ENCODE data around the gene ARPP21.

Gene ARPP21

GRCh38 chr3:35670408-35670965 lies 31.2 kb downstream of the ARPP21 start:
- no peak for DNase-seq (ENCODE audit: low spot score)
- in situ Hi-C loops (cut with MboI; ENCODE audit: low sequenced_read_pairs, unreplicated experiment): no loop called here
- TF ChIP-seq CTCF (IDR thresholded peaks at IDR 0.05; ENCODE audit: borderline replicate concordance, control extremely low read depth, extremely low read depth, insufficient read depth, missing control alignments): no peak

- no peak for TF ChIP-seq CTCF (IDR thresholded peaks at IDR 0.05; ENCODE audit: borderline replicate concordance, control extremely low read depth, extremely low read depth, insufficient read depth, missing control alignments)
- in situ Hi-C loops (cut with MboI; ENCODE audit: low sequenced_read_pairs, unreplicated experiment): no loop called here
- no peak for DNase-seq (ENCODE audit: low spot score)
Measured at GRCh38 chr3:35671483-35671882, 32.2 kb downstream of the ARPP21 start.

GRCh38 chr3:35673017-35673416 lies 33.7 kb downstream of the ARPP21 start:
- no peak for DNase-seq (ENCODE audit: low spot score)
- no peak for TF ChIP-seq CTCF (IDR thresholded peaks at IDR 0.05; ENCODE audit: borderline replicate concordance, control extremely low read depth, extremely low read depth, insufficient read depth, missing control alignments)
- in situ Hi-C loops (cut with MboI; ENCODE audit: low sequenced_read_pairs, unreplicated experiment): no loop called here

GRCh38 chr3:35674451-35675109 lies 35.3 kb downstream of the ARPP21 start:
- in situ Hi-C loops (cut with MboI; ENCODE audit: low sequenced_read_pairs, unreplicated experiment): no loop called here
- no peak for TF ChIP-seq CTCF (IDR thresholded peaks at IDR 0.05; ENCODE audit: borderline replicate concordance, control extremely low read depth, extremely low read depth, insufficient read depth, missing control alignments)
- no peak for DNase-seq (ENCODE audit: low spot score)

GRCh38 chr3:35675206-35675605 lies 35.9 kb downstream of the ARPP21 start:
- in situ Hi-C loops (cut with MboI; ENCODE audit: low sequenced_read_pairs, unreplicated experiment): no loop called here
- no peak for DNase-seq (ENCODE audit: low spot score)
- no peak for TF ChIP-seq CTCF (IDR thresholded peaks at IDR 0.05; ENCODE audit: borderline replicate concordance, control extremely low read depth, extremely low read depth, insufficient read depth, missing control alignments)

- DNase-seq (ENCODE audit: low spot score): no peak
- in situ Hi-C loops (cut with MboI; ENCODE audit: low sequenced_read_pairs, unreplicated experiment): no loop called here
- TF ChIP-seq CTCF (IDR thresholded peaks at IDR 0.05; ENCODE audit: borderline replicate concordance, control extremely low read depth, extremely low read depth, insufficient read depth, missing control alignments): no peak
Measured at GRCh38 chr3:35675621-35676020, 36.3 kb downstream of the ARPP21 start.

Data from GM13976 (cell line).